Parathyroid adenoma (tissue), 2 donors: ENCODE data around the gene GALNT18.

Source experiments
- H2AFZ ChIP-seq: fragments of 300-600 bp; sonication (generic); one replicate; pipeline ENCODE4 v1.7.0; 2017; ENCODE audit warnings: antibody characterized with exemption, mild to moderate bottlenecking
- H3K27ac ChIP-seq: fragments of 300-600 bp; sonication (generic); one replicate; pipeline ENCODE4 v1.7.0; 2017
- H3K27me3 ChIP-seq: fragments of 300-600 bp; sonication (generic); one replicate; pipeline ENCODE4 v1.7.0; 2017; ENCODE audit warnings: low read length; ENCODE audit not compliant: control insufficient read depth, insufficient read depth
- H3K36me3 ChIP-seq: fragments of 300-600 bp; sonication (generic); one replicate; pipeline ENCODE4 v1.7.0; 2017; ENCODE audit warnings: low read length; ENCODE audit not compliant: control insufficient read depth, insufficient read depth
- H3K4me1 ChIP-seq: fragments of 300-600 bp; sonication (generic); one replicate; pipeline ENCODE4 v1.7.0; 2017; ENCODE audit warnings: control low read depth
- H3K4me2 ChIP-seq: fragments of 300-600 bp; sonication (generic); one replicate; pipeline ENCODE4 v1.7.0; 2017; ENCODE audit warnings: low read length
- H3K4me3 ChIP-seq: fragments of 300-600 bp; sonication (generic); one replicate; pipeline ENCODE4 v1.7.0; 2017; ENCODE audit warnings: low read depth, low read length
- H3K79me2 ChIP-seq: fragments of 300-600 bp; sonication (generic); one replicate; pipeline ENCODE4 v1.7.0; 2017; ENCODE audit warnings: control low read depth
- H3K9ac ChIP-seq: fragments of 300-600 bp; sonication (generic); one replicate; pipeline ENCODE4 v1.7.0; 2017; ENCODE audit warnings: mild to moderate bottlenecking
- H3K9me3 ChIP-seq: fragments of 300-600 bp; sonication (generic); one replicate; pipeline ENCODE4 v1.7.0; 2017; ENCODE audit warnings: low read length; ENCODE audit not compliant: control insufficient read depth
- TF ChIP-seq, protein P1 (sequence below): fragments of 300-600 bp; sonication (generic); IDR thresholded peaks from one replicate; pipeline ENCODE4 v1.7.0; 2017; ENCODE audit warnings: antibody characterized with exemption, mild to moderate bottlenecking
- donor health status: primary hyperparathyroidism.

GALNT18 gene

DNA sequence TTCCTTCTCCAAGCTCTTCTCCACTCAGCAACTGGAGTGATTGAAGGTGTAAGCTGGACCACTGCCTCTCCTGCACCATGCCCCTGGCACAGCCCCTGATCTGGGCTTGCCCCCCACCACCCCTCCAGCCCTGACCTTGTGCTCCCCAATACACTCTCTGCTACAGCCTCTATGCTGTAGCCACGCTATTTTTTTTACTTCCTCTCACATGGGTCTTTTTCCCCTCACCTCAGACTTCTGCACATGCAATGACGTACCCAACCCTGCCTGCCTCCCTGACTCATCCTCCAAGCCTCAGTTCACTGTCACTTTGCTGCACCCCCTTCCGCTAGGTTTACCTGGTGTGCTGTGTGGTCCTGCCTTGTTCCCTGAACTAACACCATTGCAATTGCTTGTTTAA, 277.8 kb downstream of the GALNT18 start:
- no peak overlapping the region for H3K27ac ChIP-seq
- H3K4me1 ChIP-seq = peaks cover 6% of the 10 kb centered on the region
- H3K27me3 ChIP-seq = no peaks in the 10 kb centered on the region
- H3K36me3 ChIP-seq = no peaks in the 10 kb centered on the region
- H3K9ac ChIP-seq = no peak overlapping the region
- H3K79me2 ChIP-seq = no peaks in the 10 kb centered on the region
- no peak overlapping the region for H3K4me3 ChIP-seq
- no peak overlapping the region for H2AFZ ChIP-seq
- TF ChIP-seq, protein P1, sequence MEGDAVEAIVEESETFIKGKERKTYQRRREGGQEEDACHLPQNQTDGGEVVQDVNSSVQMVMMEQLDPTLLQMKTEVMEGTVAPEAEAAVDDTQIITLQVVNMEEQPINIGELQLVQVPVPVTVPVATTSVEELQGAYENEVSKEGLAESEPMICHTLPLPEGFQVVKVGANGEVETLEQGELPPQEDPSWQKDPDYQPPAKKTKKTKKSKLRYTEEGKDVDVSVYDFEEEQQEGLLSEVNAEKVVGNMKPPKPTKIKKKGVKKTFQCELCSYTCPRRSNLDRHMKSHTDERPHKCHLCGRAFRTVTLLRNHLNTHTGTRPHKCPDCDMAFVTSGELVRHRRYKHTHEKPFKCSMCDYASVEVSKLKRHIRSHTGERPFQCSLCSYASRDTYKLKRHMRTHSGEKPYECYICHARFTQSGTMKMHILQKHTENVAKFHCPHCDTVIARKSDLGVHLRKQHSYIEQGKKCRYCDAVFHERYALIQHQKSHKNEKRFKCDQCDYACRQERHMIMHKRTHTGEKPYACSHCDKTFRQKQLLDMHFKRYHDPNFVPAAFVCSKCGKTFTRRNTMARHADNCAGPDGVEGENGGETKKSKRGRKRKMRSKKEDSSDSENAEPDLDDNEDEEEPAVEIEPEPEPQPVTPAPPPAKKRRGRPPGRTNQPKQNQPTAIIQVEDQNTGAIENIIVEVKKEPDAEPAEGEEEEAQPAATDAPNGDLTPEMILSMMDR = no peak
- H3K9me3 ChIP-seq = no peaks in the 10 kb centered on the region
- no peak overlapping the region for H3K4me2 ChIP-seq

DNA sequence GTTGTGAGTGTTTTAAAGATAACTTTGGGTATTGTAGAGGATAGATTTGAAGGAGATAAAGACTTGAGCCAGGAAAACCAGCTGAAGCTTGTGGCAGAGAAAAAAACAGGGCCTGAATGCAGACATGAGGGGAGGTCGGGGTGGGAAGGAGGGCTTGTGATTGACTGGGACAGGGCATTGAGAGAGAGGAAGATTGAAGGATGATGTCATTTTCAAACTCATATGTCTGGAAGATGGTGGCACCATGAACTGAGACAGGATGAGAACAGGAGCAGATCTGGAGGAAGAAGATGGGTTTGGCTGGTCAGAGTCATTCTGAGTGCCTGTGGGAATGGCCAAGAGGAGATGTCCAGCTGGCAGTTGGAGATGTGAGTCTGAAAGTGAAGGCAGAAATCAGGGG, 283.5 kb downstream of the GALNT18 start:
- H3K36me3 ChIP-seq = no peaks in the 10 kb centered on the region
- H3K9me3 ChIP-seq = no peaks in the 10 kb centered on the region
- H3K27me3 ChIP-seq = no peaks in the 10 kb centered on the region

DNA sequence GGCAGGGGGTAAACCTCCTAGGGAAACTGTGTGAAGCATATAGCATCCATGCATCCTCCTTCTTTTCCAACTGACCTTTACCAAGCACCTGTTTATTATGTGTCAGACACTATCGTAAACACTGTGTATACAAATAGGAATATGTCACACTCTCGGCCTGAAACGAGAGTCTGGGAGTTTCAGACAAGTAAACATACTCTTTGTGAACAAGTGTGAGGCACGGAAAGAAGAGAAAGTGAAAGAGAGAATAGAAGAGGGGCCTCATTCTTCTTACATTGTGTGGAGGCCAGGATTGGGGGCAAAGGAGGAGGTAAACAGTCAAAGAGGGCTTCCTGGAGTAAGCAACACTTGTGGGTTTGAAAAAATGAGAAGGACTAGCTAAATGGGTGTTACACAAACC, 285.1 kb downstream of the GALNT18 start:
- Histone ChIP-seq H3K27ac (no peak overlapping the region), H3K79me2 (no peaks in the 10 kb centered on the region), H3K4me1 (no peaks in the 10 kb centered on the region), H3K27me3 (no peaks in the 10 kb centered on the region), H3K4me2 (no peak overlapping the region), H3K36me3 (no peaks in the 10 kb centered on the region), H3K9ac (no peak overlapping the region), H3K9me3 (no peaks in the 10 kb centered on the region), H2AFZ (no peak overlapping the region), H3K4me3 (no peak overlapping the region)
- TF ChIP-seq, protein P1 = no peak

More for the DNA sequence above, 283.5 kb downstream of the GALNT18 start:
- no peak overlapping the region for H3K9ac ChIP-seq
- no peak overlapping the region for H3K27ac ChIP-seq
- no peaks in the 10 kb centered on the region for H3K4me1 ChIP-seq
- no peaks in the 10 kb centered on the region for H3K79me2 ChIP-seq
- TF ChIP-seq, protein P1 = no peak
- no peak overlapping the region for H3K4me3 ChIP-seq
- H3K4me2 ChIP-seq = no peak overlapping the region
- no peak overlapping the region for H2AFZ ChIP-seq

DNA sequence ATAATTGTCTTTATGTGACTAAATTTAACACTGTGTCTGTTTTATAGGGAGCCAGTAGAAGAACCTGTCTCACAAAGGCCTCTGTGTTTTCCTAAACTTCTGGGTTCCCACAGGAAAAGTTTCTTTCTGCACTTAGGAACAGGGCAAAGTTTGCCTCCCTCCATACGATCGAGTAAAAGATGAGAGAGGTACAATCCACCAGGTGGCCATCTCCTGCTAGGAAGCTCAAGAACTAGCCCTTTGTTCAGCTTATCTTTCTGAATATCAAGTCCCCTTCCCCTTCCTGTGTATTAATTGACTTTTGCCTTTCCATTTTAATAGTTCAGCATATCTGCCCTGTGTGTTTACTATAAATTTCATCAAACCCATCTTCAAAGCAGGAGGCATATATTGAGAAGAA, 286.8 kb downstream of the GALNT18 start:
- no peak overlapping the region for H3K4me3 ChIP-seq
- TF ChIP-seq, protein P1 = no peak
- H3K9ac ChIP-seq = no peak overlapping the region
- H2AFZ ChIP-seq = no peak overlapping the region
- H3K4me1 ChIP-seq = no peaks in the 10 kb centered on the region
- H3K9me3 ChIP-seq = no peaks in the 10 kb centered on the region
- no peaks in the 10 kb centered on the region for H3K79me2 ChIP-seq
- H3K27me3 ChIP-seq = no peaks in the 10 kb centered on the region
- no peak overlapping the region for H3K27ac ChIP-seq
- H3K4me2 ChIP-seq = no peak overlapping the region
- H3K36me3 ChIP-seq = no peaks in the 10 kb centered on the region

DNA sequence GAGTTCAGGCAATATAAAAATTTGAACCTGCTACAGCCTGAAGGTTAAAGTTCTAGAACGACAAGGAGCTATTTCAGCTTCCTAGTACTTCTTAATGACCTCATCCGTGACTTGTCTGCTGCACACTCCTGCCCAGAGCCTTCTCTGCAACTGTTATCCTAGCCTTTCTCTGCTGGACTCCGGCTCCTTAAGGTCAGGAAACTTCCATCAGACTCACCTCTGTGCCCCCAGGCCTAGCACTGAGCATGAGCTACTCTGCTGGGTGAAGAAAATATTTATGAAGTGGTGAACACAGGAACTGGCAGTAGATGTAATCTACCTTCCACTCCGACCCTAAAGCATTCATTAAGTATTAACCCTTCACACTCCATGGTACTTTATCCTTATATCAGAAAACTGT, 287.2 kb downstream of the GALNT18 start:
- no peak overlapping the region for H2AFZ ChIP-seq
- no peaks in the 10 kb centered on the region for H3K9me3 ChIP-seq
- H3K27me3 ChIP-seq = no peaks in the 10 kb centered on the region
- TF ChIP-seq, protein P1 = no peak
- no peaks in the 10 kb centered on the region for H3K4me1 ChIP-seq
- H3K9ac ChIP-seq = no peak overlapping the region
- no peaks in the 10 kb centered on the region for H3K79me2 ChIP-seq
- no peak overlapping the region for H3K4me3 ChIP-seq
- H3K27ac ChIP-seq = no peak overlapping the region
- no peak overlapping the region for H3K4me2 ChIP-seq
- H3K36me3 ChIP-seq = no peaks in the 10 kb centered on the region
